Prostate gland (tissue), 2 donors: ENCODE results near the gene RUVBL1.

Source experiments
- POLR2A ChIP-seq: fragments of 450-650 bp; IDR thresholded peaks from one replicate; pipeline ENCODE4 v1.6.1; 2016; ENCODE audit warnings: antibody characterized with exemption, mild to moderate bottlenecking
- TF ChIP-seq, protein P1 (sequence below), 4 experiments: fragments of 200-600 bp in 2 of 4; fragments of 450-650 bp in 2 of 4; sonication (generic) in 2 of 4; IDR thresholded peaks; 1 replicate in 3 of 4; 2 replicates in 1 of 4; pipeline ENCODE4 v1.5.1; 2016 to 2019; ENCODE audit warnings: antibody characterized with exemption in 4 of 4, mild to moderate bottlenecking in 2 of 4, moderate library complexity in 2 of 4

GRCh38 chr3:128100161-128100560, 23.5 kb downstream of the RUVBL1 start:
- TF ChIP-seq, protein P1, sequence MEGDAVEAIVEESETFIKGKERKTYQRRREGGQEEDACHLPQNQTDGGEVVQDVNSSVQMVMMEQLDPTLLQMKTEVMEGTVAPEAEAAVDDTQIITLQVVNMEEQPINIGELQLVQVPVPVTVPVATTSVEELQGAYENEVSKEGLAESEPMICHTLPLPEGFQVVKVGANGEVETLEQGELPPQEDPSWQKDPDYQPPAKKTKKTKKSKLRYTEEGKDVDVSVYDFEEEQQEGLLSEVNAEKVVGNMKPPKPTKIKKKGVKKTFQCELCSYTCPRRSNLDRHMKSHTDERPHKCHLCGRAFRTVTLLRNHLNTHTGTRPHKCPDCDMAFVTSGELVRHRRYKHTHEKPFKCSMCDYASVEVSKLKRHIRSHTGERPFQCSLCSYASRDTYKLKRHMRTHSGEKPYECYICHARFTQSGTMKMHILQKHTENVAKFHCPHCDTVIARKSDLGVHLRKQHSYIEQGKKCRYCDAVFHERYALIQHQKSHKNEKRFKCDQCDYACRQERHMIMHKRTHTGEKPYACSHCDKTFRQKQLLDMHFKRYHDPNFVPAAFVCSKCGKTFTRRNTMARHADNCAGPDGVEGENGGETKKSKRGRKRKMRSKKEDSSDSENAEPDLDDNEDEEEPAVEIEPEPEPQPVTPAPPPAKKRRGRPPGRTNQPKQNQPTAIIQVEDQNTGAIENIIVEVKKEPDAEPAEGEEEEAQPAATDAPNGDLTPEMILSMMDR (IDR thresholded peaks at IDR 0.05), result no peak
- TF ChIP-seq POLR2A, result no peak
